HG03571 (cell line): Measurements from ENCODE around the gene TUSC2.

Experiments
- ATAC-seq: cut with Tn5 transposase; IDR thresholded peaks from one replicate; pipeline ENCODE4 v1.9.1; 2021; ENCODE audit not compliant: unreplicated experiment

Gene TUSC2

GRCh38 chr3:50337175-50337861 is 9.3 kb upstream of the TUSC2 start:
- ATAC-seq, result peak; percentile 61

GRCh38 chr3:50336452-50337174 is 8.6 kb upstream of the TUSC2 start:
- peak; percentile 19 for ATAC-seq

GRCh38 chr3:50334339-50335075 is 6.5 kb upstream of the TUSC2 start:
- no peak for ATAC-seq

- ATAC-seq, result no peak
Observed at GRCh38 chr3:50333744-50334328, 5.8 kb upstream of the TUSC2 start.

GRCh38 chr3:50331364-50331907 is 3.4 kb upstream of the TUSC2 start:
- ATAC-seq, result no peak

GRCh38 chr3:50330330-50330729 is 2.3 kb upstream of the TUSC2 start:
- no peak for ATAC-seq

GRCh38 chr3:50327129-50327528 is 894 bp downstream of the TUSC2 start:
- ATAC-seq, result no peak

GRCh38 chr3:50326182-50326541 is 1.9 kb downstream of the TUSC2 start:
- no peak for ATAC-seq

- ATAC-seq, result no peak
Observed at GRCh38 chr3:50325497-50326181, 2.4 kb downstream of the TUSC2 start.

- ATAC-seq, result no peak
Observed at GRCh38 chr3:50325113-50325480, 2.9 kb downstream of the TUSC2 start.

GRCh38 chr3:50324351-50325112 is 3.5 kb downstream of the TUSC2 start:
- ATAC-seq, result peak; percentile 23

- no peak for ATAC-seq
Observed at GRCh38 chr3:50323614-50324199, 4.3 kb downstream of the TUSC2 start.

GRCh38 chr3:50323092-50323600 is 4.9 kb downstream of the TUSC2 start:
- no peak for ATAC-seq

GRCh38 chr3:50322386-50323091 is 5.5 kb downstream of the TUSC2 start, which contains the start of gene HYAL2:
Gene HYAL2 (minus strand): TSS chr3:50322745. CDS start chr3:50320489, 2,256 bp downstream.
- ATAC-seq, result no peak

GRCh38 chr3:50322115-50322385 is 6.0 kb downstream of the TUSC2 start:
- no peak for ATAC-seq

- ATAC-seq, result peak; percentile 70
Observed at GRCh38 chr3:50321336-50322114, 6.5 kb downstream of the TUSC2 start.

GRCh38 chr3:50320853-50321335 is 7.1 kb downstream of the TUSC2 start:
- ATAC-seq, result peak; percentile 39
